ENCODE results near the gene GALNT9. TPM values are rescaled to one million over a fixed set of nuclear protein-coding genes. Genes with fewer than 3 reads are reported as not detected.

The GALNT9 gene
- polyA plus RNA-seq, 1 donor from 2014 or later: 13.5 TPM

- Histone ChIP-seq H3K36me3 (ENCODE audit: insufficient read depth, low read length) (no peaks in the 10 kb centered on the region), H3K4me3 (ENCODE audit: low read length) (no peak overlapping the region), H3K9me2 (ENCODE audit: insufficient read depth, low read length) (no peaks in the 10 kb centered on the region), H3K9me3 (ENCODE audit: low read length) (no peaks in the 10 kb centered on the region), H4K20me1 (ENCODE audit: insufficient read depth) (no peaks in the 10 kb centered on the region), H3K79me2 (replicated peaks; ENCODE audit: insufficient read depth, low read length) (no peaks in the 10 kb centered on the region), H3K9ac (ENCODE audit: low read length) (no peak overlapping the region), H3K27ac (ENCODE audit: low read length) (no peak overlapping the region), H3K4me2 (ENCODE audit: low read length) (no peak overlapping the region), H3K27me3 (ENCODE audit: insufficient read depth, low read depth, low read length) (no peaks in the 10 kb centered on the region), H2AFZ (ENCODE audit: low read depth, low read length) (no peak overlapping the region), H3F3A (ENCODE audit: insufficient read depth, low read length, poor library complexity, severe bottlenecking) (no peaks in the 10 kb centered on the region)
- TF ChIP-seq MXI1 (conservative IDR thresholded peaks at IDR 0.05; ENCODE audit: poor library complexity, severe bottlenecking) (no peak), TAF1 (IDR thresholded peaks at IDR 0.05; ENCODE audit: low read depth) (no peak), EP300 (conservative IDR thresholded peaks at IDR 0.05; ENCODE audit: poor library complexity, severe bottlenecking) (no peak), RAD21 (conservative IDR thresholded peaks at IDR 0.05) (no peak), POLR2AphosphoS5 (IDR thresholded peaks at IDR 0.05) (no peak), CTCF (IDR thresholded peaks at IDR 0.05; ENCODE audit: poor library complexity, severe bottlenecking) (no peak)
Measured at GRCh38 chr12:132360906-132361777, 31.8 kb upstream of the GALNT9 start.

GRCh38 chr12:132360410-132360809 is 31.0 kb upstream of the GALNT9 start:
- H3K36me3 ChIP-seq (ENCODE audit: insufficient read depth, low read length): no peaks in the 10 kb centered on the region
- H3K4me2 ChIP-seq (ENCODE audit: low read length): no peak overlapping the region
- H2AFZ ChIP-seq (ENCODE audit: low read depth, low read length): no peak overlapping the region
- no peak for TF ChIP-seq EZH2 (IDR thresholded peaks at IDR 0.05; ENCODE audit: borderline replicate concordance, insufficient read depth, low read length, poor library complexity, severe bottlenecking)
- TF ChIP-seq SMC3 (conservative IDR thresholded peaks at IDR 0.05; ENCODE audit: poor library complexity): no peak
- TF ChIP-seq REST (IDR thresholded peaks at IDR 0.05; ENCODE audit: borderline replicate concordance): no peak
- no peak for TF ChIP-seq TAF1 (IDR thresholded peaks at IDR 0.05; ENCODE audit: low read depth)
- no peak for TF ChIP-seq RAD21 (conservative IDR thresholded peaks at IDR 0.05)
- no peak for TF ChIP-seq MXI1 (conservative IDR thresholded peaks at IDR 0.05; ENCODE audit: poor library complexity, severe bottlenecking)
- TF ChIP-seq EP300 (conservative IDR thresholded peaks at IDR 0.05; ENCODE audit: poor library complexity, severe bottlenecking): no peak
- TF ChIP-seq CTCF (IDR thresholded peaks at IDR 0.05; ENCODE audit: poor library complexity, severe bottlenecking): no peak
- TF ChIP-seq POLR2AphosphoS5 (IDR thresholded peaks at IDR 0.05): no peak
- H3F3A ChIP-seq (ENCODE audit: insufficient read depth, low read length, poor library complexity, severe bottlenecking): no peaks in the 10 kb centered on the region
- no peaks in the 10 kb centered on the region for H3K79me2 ChIP-seq (replicated peaks; ENCODE audit: insufficient read depth, low read length)
- no peak overlapping the region for H3K4me3 ChIP-seq (ENCODE audit: low read length)
- H4K20me1 ChIP-seq (ENCODE audit: insufficient read depth): no peaks in the 10 kb centered on the region
- no peaks in the 10 kb centered on the region for H3K9me3 ChIP-seq (ENCODE audit: low read length)
- H3K9me2 ChIP-seq (ENCODE audit: insufficient read depth, low read length): no peaks in the 10 kb centered on the region
- no peaks in the 10 kb centered on the region for H3K27me3 ChIP-seq (ENCODE audit: insufficient read depth, low read depth, low read length)
- H3K9ac ChIP-seq (ENCODE audit: low read length): no peak overlapping the region
- no peak overlapping the region for H3K27ac ChIP-seq (ENCODE audit: low read length)
